Fibroblast of skin of right quadriceps (primary cell): Measurements from ENCODE around the gene CTNND2.
A peak's percentile ranks its signal among the peaks of the same experiment; 100 is the strongest.

ENCODE experiments used
- DNase-seq: peaks from one replicate; pipeline ENCODE4 v3.0.0-alpha.2; 2013

The CTNND2 gene

DNA sequence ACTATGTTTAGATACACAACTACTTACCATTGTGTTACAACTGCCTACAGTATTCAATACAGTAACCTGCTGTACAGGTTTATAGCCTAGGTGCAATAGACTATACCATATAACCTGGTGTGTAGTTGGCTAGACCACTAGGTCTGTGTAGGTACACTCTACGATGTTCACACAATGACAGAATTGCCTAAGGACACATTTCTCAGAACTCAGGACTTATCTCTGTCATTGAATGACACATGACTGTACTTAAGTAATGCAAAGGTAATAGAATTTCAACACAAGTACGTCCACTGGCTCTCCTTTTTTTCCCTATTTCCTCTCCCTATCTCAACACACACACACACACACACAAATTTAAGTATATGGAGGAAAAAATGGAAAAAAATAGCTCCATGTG, 385.6 kb downstream of the CTNND2 start:
- DNase-seq: no peak

DNA sequence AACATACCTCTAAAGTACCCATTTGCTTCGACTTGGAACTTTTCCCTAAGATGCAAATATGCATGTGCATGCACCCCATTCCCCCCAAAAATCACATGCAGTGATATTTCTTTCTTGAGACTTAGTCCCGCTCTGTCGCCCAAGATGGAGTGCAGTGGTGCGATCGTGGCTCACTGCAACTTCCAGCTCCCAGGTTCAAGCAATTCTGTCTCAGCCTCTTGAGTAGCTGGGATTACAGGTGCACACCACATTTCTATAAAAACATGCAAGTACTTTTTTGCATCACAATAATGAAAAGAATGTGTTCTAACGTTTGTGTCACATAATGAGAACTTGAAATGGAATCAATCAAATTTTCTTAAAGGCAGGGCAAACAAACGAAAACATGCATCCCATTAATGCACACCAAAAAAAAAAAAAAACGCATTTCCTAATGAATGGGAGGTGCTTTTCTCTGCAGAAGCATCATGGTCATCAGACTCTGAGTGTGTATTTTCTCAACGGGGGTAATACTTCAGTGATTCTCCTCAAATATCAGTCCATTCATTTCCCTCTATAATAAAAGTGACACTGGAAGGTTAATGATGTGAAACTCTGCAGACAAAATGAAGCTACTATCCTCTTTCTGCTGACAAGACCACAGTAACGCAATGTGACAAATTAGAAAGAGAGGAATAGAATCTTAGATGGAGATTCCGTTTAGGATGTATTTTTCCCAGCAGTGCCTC, 389.4 kb downstream of the CTNND2 start:
- DNase-seq: no peak

DNA sequence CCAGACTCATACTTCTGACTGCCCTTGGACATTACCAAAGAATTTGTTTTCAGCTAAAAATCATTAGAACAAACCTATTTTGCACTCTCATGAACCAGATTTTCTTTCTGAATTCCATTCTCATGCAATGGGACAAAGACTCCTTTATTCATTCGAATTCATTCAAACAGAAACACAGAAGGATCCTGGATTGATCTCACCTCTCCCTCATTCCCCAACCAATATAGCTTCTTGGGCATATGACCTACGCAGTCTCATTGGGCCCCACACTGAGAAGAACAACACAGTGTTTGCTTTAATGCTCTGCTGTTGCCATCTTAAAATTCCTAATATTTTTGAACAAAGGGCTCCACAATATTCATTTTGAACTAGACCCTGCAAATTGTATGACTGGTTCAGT, 392.4 kb downstream of the CTNND2 start:
- no peak for DNase-seq

DNA sequence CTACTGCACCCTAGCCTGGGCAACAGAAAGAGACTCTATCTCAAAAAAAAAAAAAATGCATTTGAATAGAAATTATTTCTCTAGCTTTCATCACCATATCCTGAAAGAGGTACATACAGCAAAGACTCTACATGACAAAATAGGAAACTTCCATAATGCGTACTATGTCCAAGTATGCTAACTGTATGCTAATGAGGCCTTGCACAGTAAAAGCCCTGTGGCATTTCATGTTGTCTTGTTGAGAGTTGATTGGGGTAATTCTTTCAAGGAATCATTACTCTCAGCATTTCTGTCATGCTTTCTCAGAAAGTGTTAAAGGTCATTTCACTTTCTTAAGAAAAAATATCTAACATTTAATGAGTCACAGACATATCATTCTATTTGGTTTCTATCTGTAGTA, 393.4 kb downstream of the CTNND2 start:
- no peak for DNase-seq

DNA sequence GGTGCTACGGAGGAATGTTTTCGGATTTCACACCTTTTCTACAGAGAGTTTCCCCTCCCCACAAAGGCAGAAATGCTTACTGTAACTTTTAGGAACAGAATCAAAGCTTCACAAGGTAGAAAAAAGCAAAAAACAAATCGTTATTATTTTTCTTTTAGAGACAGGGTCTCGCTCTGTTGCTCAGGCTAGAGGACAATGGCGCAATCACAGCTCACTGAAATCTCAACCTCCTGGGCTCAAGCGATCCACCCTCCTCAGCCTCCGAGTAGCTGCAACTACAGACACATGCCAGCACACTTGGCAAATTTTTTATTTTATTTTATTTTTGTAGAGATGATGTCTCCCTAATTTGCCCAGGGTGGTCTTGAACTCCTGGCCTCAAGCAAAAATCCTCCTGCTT, 394.5 kb downstream of the CTNND2 start:
- no peak for DNase-seq

DNA sequence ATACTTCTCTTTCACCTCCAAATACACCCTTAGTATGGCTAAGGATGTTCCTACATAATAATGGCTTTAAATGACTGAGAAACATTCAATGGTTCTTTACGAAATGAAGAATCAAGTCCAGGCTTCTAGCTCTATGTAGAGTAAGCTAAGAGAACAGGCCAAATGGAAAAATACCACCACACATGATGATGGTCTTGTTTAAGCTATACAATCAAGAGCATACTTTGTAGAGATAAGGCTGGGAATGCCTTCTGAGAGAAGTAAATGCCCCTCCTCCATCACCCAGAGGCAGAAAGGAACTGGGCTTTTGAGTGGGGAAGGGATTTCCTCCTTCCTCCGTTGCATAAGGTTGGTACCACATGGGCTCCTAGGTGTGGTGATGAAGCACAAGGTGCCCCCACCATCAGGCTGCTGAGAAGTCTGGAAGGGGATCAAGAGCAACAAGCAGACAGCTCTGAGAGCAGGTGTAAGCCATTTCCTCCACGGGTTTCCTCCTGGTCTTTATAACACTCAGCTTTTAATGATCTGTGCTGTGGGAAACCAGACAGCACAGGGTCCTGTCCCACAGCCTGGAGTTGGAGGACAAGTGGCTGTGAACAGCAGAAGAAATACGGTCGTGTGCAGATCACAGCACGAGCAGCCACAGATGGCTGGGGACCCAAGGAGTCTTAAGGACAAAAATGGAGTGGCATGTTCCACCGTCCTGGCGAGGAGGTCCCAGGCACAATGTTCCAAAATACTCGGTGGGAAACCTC, 396.9 kb downstream of the CTNND2 start:
- DNase-seq: no peak

DNA sequence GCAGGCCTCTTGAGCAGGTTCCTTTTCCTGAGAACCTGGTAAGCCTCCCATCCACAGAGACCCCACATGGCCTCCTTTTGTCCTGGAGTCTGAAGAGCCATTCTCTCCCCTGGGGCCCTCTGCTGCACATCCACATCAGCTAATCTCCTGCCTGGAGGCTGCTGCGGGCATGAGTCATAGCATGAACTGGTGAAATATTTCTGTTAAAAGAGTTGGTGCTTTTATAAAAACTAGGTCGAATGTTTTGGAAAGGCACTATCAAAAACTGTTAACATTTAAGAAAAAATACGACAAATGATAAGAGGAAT, 399.4 kb downstream of the CTNND2 start:
- peak; percentile 45 for DNase-seq

GRCh38 chr5:11504065-11504885, 400.0 kb downstream of the CTNND2 start:
- no peak for DNase-seq

GRCh38 chr5:11502783-11503182, 401.5 kb downstream of the CTNND2 start:
- DNase-seq: no peak

DNA sequence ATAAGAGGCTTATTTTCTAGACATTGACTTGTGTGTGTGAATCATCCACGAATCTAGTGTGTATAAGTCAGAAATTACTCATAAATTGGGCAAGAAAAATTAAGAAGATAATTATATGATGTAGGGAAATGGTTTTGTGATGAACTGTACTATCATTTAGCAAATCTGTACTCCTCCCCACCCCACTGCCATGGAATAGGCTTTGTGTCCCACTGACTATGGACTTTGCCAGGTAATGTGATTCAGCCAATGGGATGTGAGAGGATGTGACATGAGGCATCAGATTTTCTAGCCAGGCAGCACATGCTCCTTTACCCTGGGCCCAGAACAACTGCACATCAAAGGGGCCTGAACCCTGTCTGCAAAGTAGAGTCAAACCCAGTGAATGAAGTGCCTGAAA, 406.6 kb downstream of the CTNND2 start:
- DNase-seq: no peak

DNA sequence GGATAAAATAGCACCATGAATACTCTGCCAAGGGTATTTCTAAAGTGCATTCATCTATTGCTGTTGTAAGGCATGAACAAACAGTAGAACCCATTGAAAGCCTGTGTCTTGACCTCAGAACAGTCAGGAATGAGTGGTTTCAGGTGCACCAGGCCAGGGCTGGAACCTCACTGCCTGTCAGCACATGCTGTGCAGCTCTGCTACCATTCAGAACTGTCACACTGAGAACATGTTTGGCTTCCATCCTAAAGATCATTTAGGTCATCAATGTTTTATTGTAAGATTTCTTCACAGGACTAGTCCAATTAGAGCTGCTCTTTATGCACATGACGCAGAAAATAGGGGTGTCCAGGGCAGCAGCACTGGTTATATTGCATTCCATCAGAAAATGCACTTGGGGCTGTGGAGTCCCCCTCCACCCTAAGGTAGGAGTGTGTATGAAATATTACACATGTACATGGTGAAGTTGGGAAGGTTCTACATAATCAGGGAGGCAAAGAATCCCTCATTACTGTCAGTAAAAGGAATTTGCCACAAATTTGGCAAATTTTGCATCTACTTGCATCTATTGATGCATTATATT, 408.0 kb downstream of the CTNND2 start:
- no peak for DNase-seq

- no peak for DNase-seq
These were observed 409.9 kb downstream of the CTNND2 start for GRCh38 chr5:11494340-11494739.

DNA sequence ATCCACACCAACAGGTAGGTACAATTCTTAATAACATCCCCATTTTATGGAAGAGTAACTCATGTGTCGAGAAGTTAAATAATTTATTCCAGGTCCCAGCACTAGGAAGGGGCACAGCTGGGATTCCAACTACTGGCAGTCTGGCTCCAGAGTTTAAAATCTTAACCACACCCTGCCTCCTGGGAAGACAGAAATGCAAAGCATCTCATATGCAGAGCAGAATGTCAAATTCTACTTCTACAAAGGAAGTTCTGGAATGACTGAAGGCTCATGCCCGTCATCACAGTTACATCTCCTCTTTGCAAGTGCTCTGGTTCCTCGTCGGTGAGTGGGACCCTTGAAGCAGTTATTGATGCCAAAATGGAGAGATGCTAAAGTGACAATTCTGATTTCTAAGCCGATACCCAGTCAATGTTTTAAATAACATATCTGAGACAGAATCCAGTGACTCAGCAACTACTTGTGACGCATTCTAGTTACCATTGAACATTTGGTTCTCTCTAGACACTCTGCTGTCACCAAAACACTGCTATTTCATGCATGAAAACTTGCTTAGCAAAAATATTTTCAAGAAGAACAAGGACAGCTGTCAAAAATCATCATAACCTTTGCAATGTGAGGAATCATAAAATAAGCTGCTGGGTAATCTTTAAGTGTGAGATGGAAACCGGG, 412.7 kb downstream of the CTNND2 start:
- no peak for DNase-seq

DNA sequence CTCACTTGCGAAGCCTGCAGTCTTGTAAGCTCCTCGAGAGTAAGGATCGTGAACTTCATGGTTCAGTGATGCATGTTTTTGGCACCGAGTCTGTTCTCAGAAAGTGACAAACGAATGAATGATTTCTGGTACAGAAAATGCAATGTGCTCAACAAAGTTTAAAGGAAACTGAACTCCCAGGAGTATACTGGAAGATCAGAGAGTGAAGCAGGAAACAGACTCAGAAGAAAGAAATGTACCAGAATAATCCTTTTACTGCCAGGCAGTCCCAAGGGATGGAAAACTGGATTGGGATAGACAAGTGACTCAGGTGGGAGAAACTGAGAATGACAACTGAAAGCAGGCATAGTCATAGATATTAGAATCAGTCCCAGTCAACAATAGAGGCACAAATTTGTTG, 420.6 kb downstream of the CTNND2 start:
- peak; percentile 54 for DNase-seq

DNA sequence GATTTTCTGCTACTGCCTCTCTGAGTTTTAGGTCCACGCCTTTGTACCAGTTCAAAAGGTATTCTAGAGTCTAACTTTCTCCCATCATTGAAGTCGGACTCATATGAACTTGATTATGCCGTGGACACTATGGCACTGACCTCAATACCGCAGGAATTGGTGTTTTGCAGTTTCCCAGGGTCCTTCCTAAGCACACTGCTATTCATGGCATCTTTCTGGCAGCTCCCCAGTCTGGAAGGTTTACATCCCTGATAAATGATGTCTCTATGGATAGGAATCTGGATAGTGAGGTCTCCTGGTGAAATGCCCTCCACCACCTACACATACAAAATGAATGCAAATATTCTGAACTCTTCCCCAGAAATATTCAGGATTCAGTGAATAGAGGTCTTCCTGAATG, 422.2 kb downstream of the CTNND2 start:
- DNase-seq: peak; percentile 32

- peak; percentile 17 for DNase-seq
These were observed 426.5 kb downstream of the CTNND2 start for GRCh38 chr5:11477786-11478185.

DNA sequence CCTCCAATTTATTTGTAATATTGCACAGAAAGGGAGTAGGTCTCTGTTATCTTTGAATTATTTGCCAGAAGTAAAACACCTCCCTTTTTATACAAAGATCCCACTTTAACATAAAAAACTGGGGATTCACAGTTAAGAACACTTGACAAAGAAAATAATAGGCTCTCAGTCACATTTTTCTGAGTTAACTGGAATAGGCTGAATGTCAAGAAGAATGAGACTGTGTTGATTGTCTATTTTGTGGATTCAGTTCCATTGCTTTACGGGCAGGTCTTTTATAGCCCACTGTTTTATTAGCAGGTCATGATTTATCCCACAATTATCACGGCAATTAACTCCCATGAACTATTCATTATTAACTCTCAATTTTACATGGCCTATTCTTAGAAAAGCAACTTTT, 427.4 kb downstream of the CTNND2 start:
- no peak for DNase-seq

DNA sequence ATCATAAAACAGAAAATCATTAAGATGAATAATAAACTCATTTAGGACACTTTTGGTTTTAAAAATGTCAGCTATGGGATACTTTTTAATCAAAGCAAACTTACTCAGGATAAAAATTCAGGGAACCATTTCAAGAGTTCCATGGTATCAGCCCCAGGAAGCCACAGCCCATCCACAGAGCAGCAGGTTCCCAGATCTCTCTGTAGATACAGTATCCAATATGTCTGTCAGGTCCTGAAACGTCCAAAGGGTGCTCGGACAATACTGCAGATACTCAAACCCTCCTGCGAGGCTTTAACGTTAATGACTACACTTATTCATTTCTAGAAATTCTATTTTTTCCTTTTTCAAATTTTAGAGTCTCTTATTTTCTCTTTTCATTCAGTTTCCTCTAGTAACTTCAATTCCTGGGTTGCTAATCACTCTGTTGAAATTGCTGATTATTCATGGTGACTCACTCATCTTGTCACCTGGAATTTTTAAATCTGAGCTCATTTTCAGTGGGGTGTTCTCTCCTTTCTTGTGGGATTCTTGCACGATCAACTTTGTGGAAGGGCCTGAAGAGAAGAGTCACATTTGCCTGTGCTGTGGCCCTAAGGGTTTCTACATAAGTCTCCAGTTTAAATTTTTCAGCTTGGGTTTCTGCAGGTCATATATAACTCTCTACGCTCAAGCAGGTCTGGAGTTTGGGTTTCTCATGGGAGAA, 435.8 kb downstream of the CTNND2 start:
- DNase-seq: peak; percentile 23

DNA sequence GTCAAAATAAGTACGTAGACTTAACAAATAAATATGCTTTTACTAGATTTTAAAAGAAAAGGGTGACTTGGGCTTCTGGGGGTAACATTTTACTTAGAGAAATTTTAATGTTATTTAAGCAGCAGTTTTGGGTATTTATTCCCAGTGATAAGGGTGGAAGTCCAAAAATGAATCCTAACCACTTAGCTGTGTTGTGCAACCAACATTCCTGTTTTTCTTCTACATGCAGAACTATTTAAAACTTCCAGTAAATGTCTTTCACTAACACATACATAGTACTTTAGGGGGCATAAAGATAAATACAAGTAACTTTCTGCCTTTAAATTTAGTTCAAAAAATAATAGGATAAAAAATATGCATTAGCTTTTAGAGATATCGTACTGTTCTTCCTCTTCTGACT, 436.7 kb downstream of the CTNND2 start:
- DNase-seq: peak; percentile 11

GRCh38 chr5:11459716-11460115, 444.5 kb downstream of the CTNND2 start:
- no peak for DNase-seq

DNA sequence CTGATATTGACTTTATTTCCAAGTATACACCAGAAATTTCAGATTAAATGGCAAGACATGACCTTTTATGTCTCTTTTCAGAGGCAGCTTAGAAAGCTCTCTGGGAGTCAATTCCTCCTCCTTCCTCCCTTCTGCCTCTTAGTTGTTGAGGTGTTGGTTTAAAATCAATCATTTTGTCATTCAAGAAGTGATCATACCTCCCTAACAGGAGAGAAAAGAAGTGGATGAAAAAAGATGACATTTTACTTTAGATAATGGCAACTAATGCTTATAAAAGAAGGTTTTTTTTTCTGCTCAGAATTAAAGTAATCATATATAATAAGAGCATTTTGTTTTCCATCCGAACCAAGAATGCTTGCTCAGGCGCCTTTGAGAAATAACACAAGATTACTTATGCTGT, 448.7 kb downstream of the CTNND2 start:
- no peak for DNase-seq

- DNase-seq: no peak
These were observed 451.4 kb downstream of the CTNND2 start for GRCh38 chr5:11452852-11453251.
